GM20000 (cell line): ENCODE data around the gene CEP85L.

ENCODE experiments used
- DNase-seq: peaks from one replicate; pipeline ENCODE4 v3.0.0; 2012; ENCODE audit warnings: low spot score
- TF ChIP-seq, protein P1 (sequence below): IDR thresholded peaks from 2 replicates; pipeline ENCODE4 v1.5.1; 2012; ENCODE audit warnings: mild to moderate bottlenecking, control low read depth; ENCODE audit errors: extremely low read depth, missing control alignments

CEP85L gene

DNA sequence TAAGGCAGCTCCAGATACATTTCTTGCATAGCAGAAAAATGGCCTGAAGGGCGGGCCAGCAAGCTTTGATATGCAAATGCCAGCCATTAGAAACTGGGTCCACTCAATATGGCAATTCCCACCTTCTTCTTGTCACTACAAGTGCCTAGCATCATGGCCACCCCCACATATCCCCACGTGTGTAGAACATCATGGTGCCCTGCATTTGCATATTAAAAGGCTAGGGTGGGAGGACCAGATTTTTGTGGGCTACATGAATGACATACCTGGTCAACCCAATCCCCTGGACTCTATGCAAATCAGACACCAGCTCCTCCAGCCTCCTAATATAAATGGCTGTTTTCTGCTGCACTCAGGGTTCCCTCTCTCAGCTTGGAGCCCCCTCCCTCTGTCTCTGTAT lies 71.6 kb downstream of the CEP85L start:
- TF ChIP-seq, protein P1, sequence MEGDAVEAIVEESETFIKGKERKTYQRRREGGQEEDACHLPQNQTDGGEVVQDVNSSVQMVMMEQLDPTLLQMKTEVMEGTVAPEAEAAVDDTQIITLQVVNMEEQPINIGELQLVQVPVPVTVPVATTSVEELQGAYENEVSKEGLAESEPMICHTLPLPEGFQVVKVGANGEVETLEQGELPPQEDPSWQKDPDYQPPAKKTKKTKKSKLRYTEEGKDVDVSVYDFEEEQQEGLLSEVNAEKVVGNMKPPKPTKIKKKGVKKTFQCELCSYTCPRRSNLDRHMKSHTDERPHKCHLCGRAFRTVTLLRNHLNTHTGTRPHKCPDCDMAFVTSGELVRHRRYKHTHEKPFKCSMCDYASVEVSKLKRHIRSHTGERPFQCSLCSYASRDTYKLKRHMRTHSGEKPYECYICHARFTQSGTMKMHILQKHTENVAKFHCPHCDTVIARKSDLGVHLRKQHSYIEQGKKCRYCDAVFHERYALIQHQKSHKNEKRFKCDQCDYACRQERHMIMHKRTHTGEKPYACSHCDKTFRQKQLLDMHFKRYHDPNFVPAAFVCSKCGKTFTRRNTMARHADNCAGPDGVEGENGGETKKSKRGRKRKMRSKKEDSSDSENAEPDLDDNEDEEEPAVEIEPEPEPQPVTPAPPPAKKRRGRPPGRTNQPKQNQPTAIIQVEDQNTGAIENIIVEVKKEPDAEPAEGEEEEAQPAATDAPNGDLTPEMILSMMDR = no peak
- no peak for DNase-seq

DNA sequence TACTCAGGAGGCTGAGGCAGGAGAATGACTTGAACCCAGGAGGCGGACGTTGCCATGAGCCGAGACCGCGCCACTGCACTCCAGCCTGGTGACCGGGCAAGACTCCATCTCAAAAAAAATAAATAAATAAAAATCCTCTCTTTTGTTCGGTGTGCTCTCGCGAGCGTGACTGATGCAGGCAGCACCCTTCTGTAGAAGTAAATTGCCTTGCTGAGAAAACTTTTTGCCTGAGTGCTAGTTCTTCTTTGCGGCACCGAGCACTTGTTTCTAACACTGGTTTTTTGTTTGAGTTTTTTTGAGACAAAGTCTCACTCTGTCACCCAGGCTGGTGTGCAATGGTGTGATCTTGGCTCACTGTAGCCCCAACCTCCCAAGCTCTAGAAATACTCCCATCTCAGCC lies 72.8 kb downstream of the CEP85L start:
- no peak for DNase-seq
- TF ChIP-seq, protein P1 = no peak

DNA sequence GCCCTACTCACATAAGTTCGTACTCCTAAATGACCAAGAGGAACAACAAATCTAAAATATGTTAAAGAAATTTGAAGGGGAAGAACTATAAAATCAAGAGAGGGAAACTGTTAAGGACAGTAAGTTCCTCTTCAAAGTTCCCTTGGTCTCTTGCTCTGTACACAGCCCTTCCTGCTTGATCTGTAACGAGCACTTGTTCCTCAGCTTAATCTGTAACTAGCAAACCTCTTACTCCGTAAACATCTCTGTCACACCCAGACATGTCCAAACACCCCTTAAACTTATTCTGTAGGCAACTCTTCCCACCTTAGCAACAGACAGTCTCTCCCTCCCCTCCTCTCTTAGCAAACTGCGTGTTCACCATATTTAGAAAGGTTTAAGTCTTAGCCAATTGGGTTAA lies 73.4 kb downstream of the CEP85L start:
- TF ChIP-seq, protein P1 = no peak

DNA sequence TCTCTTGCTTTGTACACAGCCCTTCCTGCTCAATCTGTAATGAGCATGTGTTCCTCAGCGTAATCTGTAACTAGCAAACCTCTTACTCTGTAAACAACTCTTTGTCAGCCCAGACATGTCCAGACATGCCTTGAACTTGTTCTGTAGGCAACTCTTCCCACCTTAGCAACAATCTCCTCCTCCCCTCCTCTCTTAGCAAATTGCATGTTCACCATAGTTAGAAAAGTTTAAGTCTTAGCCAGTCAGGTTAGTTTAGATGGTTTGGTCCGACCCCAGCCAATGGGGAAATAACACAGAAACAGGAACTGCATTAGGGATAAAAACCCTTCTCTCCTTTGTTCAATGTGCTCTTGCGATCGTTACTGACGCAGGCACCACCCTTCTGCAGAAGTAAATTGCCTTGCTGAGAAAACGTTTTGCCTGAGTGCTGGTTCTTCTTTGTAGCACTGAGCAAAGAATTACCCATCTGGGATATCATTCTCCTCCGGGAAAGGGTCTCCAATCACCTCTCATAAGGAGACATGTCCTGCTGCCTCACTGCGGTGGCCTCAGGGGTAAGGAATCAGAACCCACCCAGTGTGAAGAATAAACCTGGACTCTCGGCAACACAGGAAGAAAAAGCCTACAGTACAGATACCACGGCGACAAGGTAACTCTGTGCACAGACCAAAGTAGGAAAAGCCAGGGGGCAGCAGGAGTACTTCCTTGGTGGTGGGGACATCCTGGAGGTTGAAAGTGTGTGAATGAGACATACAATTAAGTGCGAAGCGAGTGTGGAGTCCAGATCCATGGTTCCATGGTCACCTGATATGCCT lies 77.1 kb downstream of the CEP85L start:
- TF ChIP-seq, protein P1 = no peak
- DNase-seq = no peak

More for the DNA sequence above, 73.4 kb downstream of the CEP85L start:
- no peak for DNase-seq

DNA sequence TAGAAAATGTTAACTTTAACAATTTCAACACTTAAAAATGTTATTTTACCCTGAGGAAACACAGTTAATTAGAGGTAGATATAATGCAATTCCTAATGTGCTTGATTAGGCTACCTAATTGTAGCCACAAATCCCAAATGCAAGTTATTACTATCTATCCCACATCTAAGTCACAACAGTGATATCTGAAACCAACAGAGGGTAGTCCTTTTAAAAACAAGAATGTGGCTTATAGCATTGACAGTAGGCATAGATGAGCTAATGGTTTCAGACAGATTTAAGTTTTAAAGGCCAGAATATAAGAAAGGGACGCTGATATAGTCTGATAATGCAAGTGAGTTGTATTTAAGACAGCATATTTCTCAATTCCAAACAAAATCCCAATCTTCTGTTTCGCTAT lies 80.3 kb downstream of the CEP85L start:
- TF ChIP-seq, protein P1 = no peak
- DNase-seq = no peak

DNA sequence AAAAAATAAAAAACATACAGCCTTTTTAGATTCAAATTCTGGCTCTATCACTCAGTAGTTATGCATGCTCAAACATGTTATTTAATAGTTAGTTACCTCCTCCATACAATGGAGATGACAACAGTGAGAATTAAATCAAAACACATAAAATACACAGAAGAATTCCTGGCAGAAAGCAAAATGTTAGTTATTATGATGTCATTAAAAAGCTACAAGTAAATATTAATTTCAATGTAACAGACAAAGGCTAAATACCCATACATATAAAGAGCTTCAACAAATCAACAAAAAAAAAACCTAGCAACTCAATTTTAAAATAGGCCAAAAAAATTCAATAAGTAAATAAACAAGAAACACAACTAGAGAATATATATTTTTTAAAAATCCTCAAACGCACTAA lies 81.9 kb downstream of the CEP85L start:
- TF ChIP-seq, protein P1 = no peak
- DNase-seq = no peak

DNA sequence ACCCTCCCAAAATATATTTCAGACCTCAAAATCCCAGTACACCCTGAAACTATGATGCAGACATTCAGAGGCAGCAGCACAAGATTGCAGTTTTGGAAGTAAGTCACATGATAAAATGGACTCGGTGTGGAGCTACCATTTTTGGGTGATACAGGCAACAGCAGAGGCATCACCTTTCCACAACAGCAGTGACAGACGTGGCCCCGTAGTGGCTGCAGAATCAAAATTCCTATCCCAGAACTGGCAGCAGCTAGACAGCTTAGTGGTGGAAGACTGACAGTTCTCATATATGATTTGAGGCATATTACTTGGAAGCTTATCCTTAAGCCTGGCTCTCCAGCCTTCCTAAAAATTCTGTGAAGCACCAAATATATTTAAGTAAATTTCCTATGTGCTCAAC lies 83.4 kb downstream of the CEP85L start:
- DNase-seq = no peak
- TF ChIP-seq, protein P1 = no peak
